ENCODE data around the gene OR2T27.

- TF ChIP-seq CTCF (conservative IDR thresholded peaks at IDR 0.05; ENCODE audit: low read depth, low read length) (peak; percentile 70), EZH2 (IDR thresholded peaks at IDR 0.05; ENCODE audit: borderline replicate concordance, low read depth, low read length, poor library complexity, severe bottlenecking) (no peak)
Observed at GRCh38 chr1:248622570-248623001, 32.7 kb downstream of the OR2T27 start.
